Measurements from ENCODE around the gene KRTAP22-2. TPM values are rescaled to one million over a fixed set of nuclear protein-coding genes. Genes with fewer than 3 reads are reported as not detected.

KRTAP22-2 gene
- total RNA-seq, 1 donor from 2014 or later, result not detected

GRCh38 chr21:30623362-30623761 lies 33.2 kb upstream of the KRTAP22-2 start:
- Mint-ChIP-seq H3K4me1 (ENCODE audit: low read depth, unreplicated experiment) (no peaks in the 10 kb centered on the region), H3K4me3 (ENCODE audit: unreplicated experiment) (no peak overlapping the region), H3K27ac (ENCODE audit: unreplicated experiment) (no peak overlapping the region), H3K36me3 (ENCODE audit: low read depth, unreplicated experiment) (no peaks in the 10 kb centered on the region), H3K27me3 (ENCODE audit: low read depth, unreplicated experiment) (no peaks in the 10 kb centered on the region), H3K9me3 (ENCODE audit: unreplicated experiment) (peaks cover 4% of the 10 kb centered on the region)
- Histone ChIP-seq H3K27me3 (ENCODE audit: insufficient read depth, low read length) (no peaks in the 10 kb centered on the region), H3K4me1 (ENCODE audit: insufficient read depth, low read length) (no peaks in the 10 kb centered on the region), H3K79me2 (ENCODE audit: insufficient read depth, low read length) (no peaks in the 10 kb centered on the region), H3K4me2 (ENCODE audit: low read length) (no peak overlapping the region), H4K20me1 (ENCODE audit: insufficient read depth, low read length) (no peaks in the 10 kb centered on the region), H3K36me3 (ENCODE audit: insufficient read depth, low read length) (no peaks in the 10 kb centered on the region), H3K27ac (ENCODE audit: low read depth, low read length) (no peak overlapping the region), H2AFZ (ENCODE audit: low read depth, low read length) (no peak overlapping the region), H3K9ac (ENCODE audit: low read length) (no peak overlapping the region), H3K9me3 (ENCODE audit: insufficient read depth, low read depth, low read length) (peaks cover 2% of the 10 kb centered on the region), H3K4me3 (ENCODE audit: insufficient read depth, low read depth, low read length) (no peak overlapping the region)
- TF ChIP-seq, protein P1, sequence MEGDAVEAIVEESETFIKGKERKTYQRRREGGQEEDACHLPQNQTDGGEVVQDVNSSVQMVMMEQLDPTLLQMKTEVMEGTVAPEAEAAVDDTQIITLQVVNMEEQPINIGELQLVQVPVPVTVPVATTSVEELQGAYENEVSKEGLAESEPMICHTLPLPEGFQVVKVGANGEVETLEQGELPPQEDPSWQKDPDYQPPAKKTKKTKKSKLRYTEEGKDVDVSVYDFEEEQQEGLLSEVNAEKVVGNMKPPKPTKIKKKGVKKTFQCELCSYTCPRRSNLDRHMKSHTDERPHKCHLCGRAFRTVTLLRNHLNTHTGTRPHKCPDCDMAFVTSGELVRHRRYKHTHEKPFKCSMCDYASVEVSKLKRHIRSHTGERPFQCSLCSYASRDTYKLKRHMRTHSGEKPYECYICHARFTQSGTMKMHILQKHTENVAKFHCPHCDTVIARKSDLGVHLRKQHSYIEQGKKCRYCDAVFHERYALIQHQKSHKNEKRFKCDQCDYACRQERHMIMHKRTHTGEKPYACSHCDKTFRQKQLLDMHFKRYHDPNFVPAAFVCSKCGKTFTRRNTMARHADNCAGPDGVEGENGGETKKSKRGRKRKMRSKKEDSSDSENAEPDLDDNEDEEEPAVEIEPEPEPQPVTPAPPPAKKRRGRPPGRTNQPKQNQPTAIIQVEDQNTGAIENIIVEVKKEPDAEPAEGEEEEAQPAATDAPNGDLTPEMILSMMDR (IDR thresholded peaks at IDR 0.05; ENCODE audit: insufficient read depth, low read depth, low read length), result no peak
- TF ChIP-seq EZH2 (IDR thresholded peaks at IDR 0.05; ENCODE audit: insufficient read depth, low read length), result no peak
- no peak for DNase-seq (ENCODE audit: low read depth)
- no peak for FAIRE-seq

DNA sequence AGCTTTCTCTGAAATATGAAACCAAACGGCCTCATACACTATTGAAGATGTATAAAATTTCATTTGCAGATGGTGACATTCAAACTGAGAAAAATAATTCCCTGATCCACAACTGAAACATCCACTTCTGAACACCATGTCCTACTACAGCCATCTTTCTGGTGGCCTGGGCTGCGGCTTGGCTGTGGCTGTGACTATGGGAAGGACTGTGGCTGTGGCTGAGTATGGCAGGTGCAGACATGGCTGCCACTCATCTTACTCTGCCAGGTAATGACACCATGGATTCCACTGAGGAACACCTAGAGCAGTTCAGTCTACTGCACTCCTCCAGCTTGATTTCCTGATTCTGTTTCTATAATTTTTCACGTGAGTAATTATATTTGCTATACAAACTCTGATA lies 30.3 kb upstream of the KRTAP22-2 start, which contains the start of gene KRTAP20-4:
TSS of gene KRTAP20-4 (plus strand) at position 106 of the 400 bp plus-strand sequence.
- peaks cover 4% of the 10 kb centered on the region for H3K9me3 Mint-ChIP-seq (ENCODE audit: unreplicated experiment)

GRCh38 chr21:30620080-30620479 lies 29.9 kb upstream of the KRTAP22-2 start:
- no peak overlapping the region for H3K4me3 ChIP-seq (ENCODE audit: insufficient read depth, low read depth, low read length)
- H3K27me3 ChIP-seq (ENCODE audit: insufficient read depth, low read length), result no peaks in the 10 kb centered on the region
- Mint-ChIP-seq H3K4me1 (ENCODE audit: low read depth, unreplicated experiment) (no peaks in the 10 kb centered on the region), H3K36me3 (ENCODE audit: low read depth, unreplicated experiment) (no peaks in the 10 kb centered on the region), H3K27ac (ENCODE audit: unreplicated experiment) (no peak overlapping the region), H3K27me3 (ENCODE audit: low read depth, unreplicated experiment) (no peaks in the 10 kb centered on the region), H3K9me3 (ENCODE audit: unreplicated experiment) (peaks cover 4% of the 10 kb centered on the region), H3K4me3 (ENCODE audit: unreplicated experiment) (no peak overlapping the region)
- H3K4me2 ChIP-seq (ENCODE audit: low read length), result no peak overlapping the region
- no peaks in the 10 kb centered on the region for H3K4me1 ChIP-seq (ENCODE audit: insufficient read depth, low read length)
- H3K36me3 ChIP-seq (ENCODE audit: insufficient read depth, low read length), result no peaks in the 10 kb centered on the region
- no peak for TF ChIP-seq EZH2 (IDR thresholded peaks at IDR 0.05; ENCODE audit: insufficient read depth, low read length)
- TF ChIP-seq, protein P1 (IDR thresholded peaks at IDR 0.05; ENCODE audit: insufficient read depth, low read depth, low read length), result no peak
- H3K9me3 ChIP-seq (ENCODE audit: insufficient read depth, low read depth, low read length), result peaks cover 2% of the 10 kb centered on the region
- no peak overlapping the region for H3K27ac ChIP-seq (ENCODE audit: low read depth, low read length)
- no peaks in the 10 kb centered on the region for H4K20me1 ChIP-seq (ENCODE audit: insufficient read depth, low read length)
- no peak overlapping the region for H3K9ac ChIP-seq (ENCODE audit: low read length)
- H2AFZ ChIP-seq (ENCODE audit: low read depth, low read length), result no peak overlapping the region
- H3K79me2 ChIP-seq (ENCODE audit: insufficient read depth, low read length), result no peaks in the 10 kb centered on the region
- FAIRE-seq (no peak), DNase-seq (ENCODE audit: low read depth) (no peak)

More for the DNA sequence above, 30.3 kb upstream of the KRTAP22-2 start, which contains the start of gene KRTAP20-4:
- no peaks in the 10 kb centered on the region for H3K4me1 ChIP-seq (ENCODE audit: insufficient read depth, low read length)
- H3K4me1 Mint-ChIP-seq (ENCODE audit: low read depth, unreplicated experiment), result no peaks in the 10 kb centered on the region
- FAIRE-seq (no peak), DNase-seq (ENCODE audit: low read depth) (no peak)
- no peak within 1 kb of the TSS for H2AFZ ChIP-seq (ENCODE audit: low read depth, low read length)
- H3K27ac ChIP-seq (ENCODE audit: low read depth, low read length), result no peak within 1 kb of the TSS
- H3K4me3 Mint-ChIP-seq (ENCODE audit: unreplicated experiment), result no peak within 1 kb of the TSS
- no peaks in the 10 kb centered on the region for H3K79me2 ChIP-seq (ENCODE audit: insufficient read depth, low read length)
- H4K20me1 ChIP-seq (ENCODE audit: insufficient read depth, low read length), result no peaks in the 10 kb centered on the region
- TF ChIP-seq EZH2 (IDR thresholded peaks at IDR 0.05; ENCODE audit: insufficient read depth, low read length), result no peak
- TF ChIP-seq, protein P1 (IDR thresholded peaks at IDR 0.05; ENCODE audit: insufficient read depth, low read depth, low read length), result no peak
- H3K27me3 Mint-ChIP-seq (ENCODE audit: low read depth, unreplicated experiment), result no peaks in the 10 kb centered on the region
- H3K4me3 ChIP-seq (ENCODE audit: insufficient read depth, low read depth, low read length), result no peak within 1 kb of the TSS
- no peaks in the 10 kb centered on the region for H3K36me3 Mint-ChIP-seq (ENCODE audit: low read depth, unreplicated experiment)
- H3K9ac ChIP-seq (ENCODE audit: low read length), result no peak within 1 kb of the TSS
- H3K9me3 ChIP-seq (ENCODE audit: insufficient read depth, low read depth, low read length), result peaks cover 2% of the 10 kb centered on the region
- H3K36me3 ChIP-seq (ENCODE audit: insufficient read depth, low read length), result no peaks in the 10 kb centered on the region
- H3K4me2 ChIP-seq (ENCODE audit: low read length), result no peak within 1 kb of the TSS
- no peaks in the 10 kb centered on the region for H3K27me3 ChIP-seq (ENCODE audit: insufficient read depth, low read length)
- no peak within 1 kb of the TSS for H3K27ac Mint-ChIP-seq (ENCODE audit: unreplicated experiment)
